ENCODE measurements around the gene VAMP3. TPM values are rescaled to one million over a fixed set of nuclear protein-coding genes. Genes with fewer than 3 reads are reported as not detected.
"Not testable (repeated sequence)": the region's sequence is repeated elsewhere in the genome, so short reads cannot be mapped to it uniquely, and the experiment has no call there.

The VAMP3 gene
- total RNA-seq, 1 donor from 2014 or later: 63.9 TPM

DNA sequence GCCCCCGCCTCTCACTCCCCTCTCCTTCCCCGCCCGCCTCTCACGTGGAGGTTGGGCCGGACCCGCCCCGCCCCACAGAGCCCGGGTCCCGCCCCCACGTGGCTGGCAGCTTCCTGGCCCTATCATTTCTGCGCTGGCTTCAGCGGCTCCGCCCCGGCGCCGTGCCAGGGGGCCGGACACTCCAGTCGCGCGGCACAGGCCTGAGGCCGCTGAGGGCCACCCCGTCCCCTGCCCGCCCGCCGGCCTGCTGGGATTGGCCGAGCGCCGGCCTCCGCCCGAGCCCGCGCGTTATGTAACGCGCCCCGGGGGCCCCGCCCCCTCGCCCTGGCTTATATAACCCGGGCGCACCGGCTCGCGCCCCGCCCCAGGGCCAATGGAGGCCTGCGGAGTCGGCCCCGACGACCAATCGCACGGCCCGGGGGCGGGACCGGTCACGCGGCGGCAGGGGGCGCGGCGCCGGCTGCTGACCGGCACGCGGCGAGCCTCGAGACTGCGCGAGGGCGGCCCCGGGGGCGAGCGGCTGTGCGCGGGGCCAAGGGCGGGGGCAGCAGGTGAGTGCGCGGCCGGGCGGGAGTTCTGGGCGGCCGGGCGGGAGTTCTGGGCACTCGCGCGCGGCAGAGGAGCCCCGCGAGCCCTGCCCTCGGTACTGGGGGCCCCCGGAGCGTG lies 12.9 kb downstream of the VAMP3 start, which contains the start of gene PER3:
PER3 (plus strand) TSS at position 466 of the 666 bp plus-strand sequence. CDS start 587 bp downstream, outside the sequence.
- H3K36me3 Mint-ChIP-seq (ENCODE audit: low read depth): peaks cover 14% of the 10 kb centered on the region
- TF ChIP-seq, protein P1, sequence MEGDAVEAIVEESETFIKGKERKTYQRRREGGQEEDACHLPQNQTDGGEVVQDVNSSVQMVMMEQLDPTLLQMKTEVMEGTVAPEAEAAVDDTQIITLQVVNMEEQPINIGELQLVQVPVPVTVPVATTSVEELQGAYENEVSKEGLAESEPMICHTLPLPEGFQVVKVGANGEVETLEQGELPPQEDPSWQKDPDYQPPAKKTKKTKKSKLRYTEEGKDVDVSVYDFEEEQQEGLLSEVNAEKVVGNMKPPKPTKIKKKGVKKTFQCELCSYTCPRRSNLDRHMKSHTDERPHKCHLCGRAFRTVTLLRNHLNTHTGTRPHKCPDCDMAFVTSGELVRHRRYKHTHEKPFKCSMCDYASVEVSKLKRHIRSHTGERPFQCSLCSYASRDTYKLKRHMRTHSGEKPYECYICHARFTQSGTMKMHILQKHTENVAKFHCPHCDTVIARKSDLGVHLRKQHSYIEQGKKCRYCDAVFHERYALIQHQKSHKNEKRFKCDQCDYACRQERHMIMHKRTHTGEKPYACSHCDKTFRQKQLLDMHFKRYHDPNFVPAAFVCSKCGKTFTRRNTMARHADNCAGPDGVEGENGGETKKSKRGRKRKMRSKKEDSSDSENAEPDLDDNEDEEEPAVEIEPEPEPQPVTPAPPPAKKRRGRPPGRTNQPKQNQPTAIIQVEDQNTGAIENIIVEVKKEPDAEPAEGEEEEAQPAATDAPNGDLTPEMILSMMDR (conservative IDR thresholded peaks at IDR 0.05): no peak
- H3K27me3 Mint-ChIP-seq (ENCODE audit: low read depth): no peaks in the 10 kb centered on the region
- peak within 1 kb of the TSS; percentile 27 for H3K27ac Mint-ChIP-seq (ENCODE audit: unreplicated experiment)
- DNase-seq (ENCODE audit: low read depth, low spot score): peak; percentile 93
- peak within 1 kb of the TSS; percentile 86 for H3K4me3 Mint-ChIP-seq
- H3K9me3 Mint-ChIP-seq: peaks cover 7% of the 10 kb centered on the region
- H3K4me1 Mint-ChIP-seq: peaks cover 5% of the 10 kb centered on the region

DNA sequence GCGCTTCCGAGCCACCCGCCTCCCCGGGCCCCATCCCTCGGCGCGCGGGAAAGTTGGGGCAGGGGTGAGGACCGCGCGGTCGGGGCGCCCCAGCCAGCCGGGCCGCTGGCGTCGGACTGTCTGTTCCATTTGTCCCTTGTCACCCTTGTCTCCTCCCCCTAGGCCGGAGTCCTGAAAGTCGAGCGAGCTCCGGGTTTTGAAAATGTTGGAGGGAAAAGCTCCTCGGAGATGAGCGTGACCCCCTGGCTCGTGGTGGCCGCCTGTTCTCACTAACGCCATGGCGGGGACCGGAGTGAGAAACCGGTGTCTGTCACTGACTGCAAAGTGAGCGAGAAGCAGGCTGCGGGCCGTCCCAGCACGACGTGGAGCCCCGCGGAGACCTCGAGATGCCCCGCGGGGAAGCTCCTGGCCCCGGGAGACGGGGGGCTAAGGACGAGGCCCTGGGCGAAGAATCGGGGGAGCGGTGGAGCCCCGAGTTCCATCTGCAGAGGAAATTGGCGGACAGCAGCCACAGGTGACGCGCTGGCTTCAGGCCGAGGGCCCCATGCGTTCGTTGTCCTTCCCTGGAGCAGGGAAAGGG lies 13.5 kb downstream of the VAMP3 start:
- H3K27me3 Mint-ChIP-seq (ENCODE audit: low read depth): no peaks in the 10 kb centered on the region
- peaks cover 5% of the 10 kb centered on the region for H3K4me1 Mint-ChIP-seq
- peak overlapping the region; percentile 32 for H3K4me3 Mint-ChIP-seq
- TF ChIP-seq, protein P1 (conservative IDR thresholded peaks at IDR 0.05): no peak
- H3K36me3 Mint-ChIP-seq (ENCODE audit: low read depth): peaks cover 18% of the 10 kb centered on the region
- H3K9me3 Mint-ChIP-seq: peaks cover 7% of the 10 kb centered on the region
- no peak overlapping the region for H3K27ac Mint-ChIP-seq (ENCODE audit: unreplicated experiment)
- DNase-seq (ENCODE audit: low read depth, low spot score): no peak

DNA sequence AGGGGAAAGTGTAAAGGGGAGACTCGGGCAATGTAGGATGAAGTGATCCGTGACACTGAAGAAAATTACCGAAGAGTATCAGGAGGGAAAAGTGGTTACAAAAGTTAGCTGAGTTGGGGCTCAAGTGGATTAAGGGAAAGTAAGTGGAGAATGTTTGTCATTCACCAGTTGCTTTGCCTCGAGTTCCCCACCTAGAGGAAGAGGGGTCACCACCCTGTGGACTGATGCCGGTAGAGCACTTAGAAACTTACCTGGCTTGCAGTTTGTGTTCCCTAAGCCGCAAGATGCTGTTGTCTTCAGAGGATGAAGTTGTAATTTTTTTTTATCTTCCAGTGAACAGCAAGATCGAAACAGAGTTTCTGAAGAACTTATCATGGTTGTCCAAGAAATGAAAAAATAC lies 14.0 kb downstream of the VAMP3 start:
- no peak for DNase-seq (ENCODE audit: low read depth, low spot score)
- Mint-ChIP-seq H3K36me3 (ENCODE audit: low read depth) (peaks cover 22% of the 10 kb centered on the region), H3K9me3 (peaks cover 12% of the 10 kb centered on the region), H3K27ac (ENCODE audit: unreplicated experiment) (no peak overlapping the region), H3K4me3 (peak overlapping the region; percentile 32), H3K4me1 (peaks cover 5% of the 10 kb centered on the region), H3K27me3 (ENCODE audit: low read depth) (no peaks in the 10 kb centered on the region)
- TF ChIP-seq, protein P1 (conservative IDR thresholded peaks at IDR 0.05): no peak

DNA sequence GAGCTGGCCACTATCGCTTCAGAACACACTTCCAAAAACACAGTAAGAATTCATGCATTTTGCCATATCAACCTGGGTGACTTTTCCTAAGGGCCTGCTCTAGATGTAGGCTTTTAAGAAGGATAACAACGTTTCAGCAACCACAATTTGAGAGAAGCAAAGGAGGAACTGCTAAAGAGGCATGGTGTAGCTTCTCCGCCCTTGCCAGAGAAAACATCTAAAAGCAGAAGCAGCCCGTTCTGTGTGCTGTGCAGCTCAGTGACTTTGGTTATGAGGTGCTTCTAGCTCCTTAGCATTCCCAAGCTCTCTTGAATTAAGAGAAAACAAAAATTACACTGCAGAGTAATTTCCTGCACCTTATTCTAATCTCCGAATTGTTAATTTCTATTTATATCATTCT lies 15.7 kb downstream of the VAMP3 start:
- peaks cover 36% of the 10 kb centered on the region for H3K36me3 Mint-ChIP-seq (ENCODE audit: low read depth)
- H3K27me3 Mint-ChIP-seq (ENCODE audit: low read depth): no peaks in the 10 kb centered on the region
- no peak overlapping the region for H3K27ac Mint-ChIP-seq (ENCODE audit: unreplicated experiment)
- H3K9me3 Mint-ChIP-seq: peaks cover 18% of the 10 kb centered on the region
- H3K4me1 Mint-ChIP-seq: peaks cover 5% of the 10 kb centered on the region
- H3K4me3 Mint-ChIP-seq: no peak overlapping the region
- TF ChIP-seq, protein P1 (conservative IDR thresholded peaks at IDR 0.05): no peak
- no peak for DNase-seq (ENCODE audit: low read depth, low spot score)

DNA sequence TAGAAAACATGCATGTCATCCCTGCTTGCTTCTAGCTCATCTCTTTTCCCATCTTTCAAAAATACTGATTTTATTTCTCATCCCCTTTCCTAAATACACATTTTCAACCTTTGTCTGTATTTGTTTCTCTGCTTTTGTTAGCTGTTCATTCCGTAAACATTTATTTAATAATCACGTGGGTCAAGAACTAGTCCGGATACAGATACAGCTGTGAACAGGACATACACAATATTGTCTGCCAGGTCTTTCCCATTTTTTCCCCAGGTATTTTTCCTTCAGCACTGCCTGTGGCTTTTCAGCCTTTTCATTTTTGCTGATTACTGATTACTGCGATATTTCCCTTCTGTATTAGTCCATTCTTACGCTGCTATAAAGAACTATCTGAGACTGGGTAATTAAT lies 18.7 kb downstream of the VAMP3 start:
- no peaks in the 10 kb centered on the region for H3K27me3 Mint-ChIP-seq (ENCODE audit: low read depth)
- H3K4me3 Mint-ChIP-seq: no peak overlapping the region
- no peaks in the 10 kb centered on the region for H3K4me1 Mint-ChIP-seq
- H3K9me3 Mint-ChIP-seq: peaks cover 22% of the 10 kb centered on the region
- TF ChIP-seq, protein P1 (conservative IDR thresholded peaks at IDR 0.05): no peak
- DNase-seq (ENCODE audit: low read depth, low spot score): no peak
- no peak overlapping the region for H3K27ac Mint-ChIP-seq (ENCODE audit: unreplicated experiment)
- H3K36me3 Mint-ChIP-seq (ENCODE audit: low read depth): peaks cover 55% of the 10 kb centered on the region

DNA sequence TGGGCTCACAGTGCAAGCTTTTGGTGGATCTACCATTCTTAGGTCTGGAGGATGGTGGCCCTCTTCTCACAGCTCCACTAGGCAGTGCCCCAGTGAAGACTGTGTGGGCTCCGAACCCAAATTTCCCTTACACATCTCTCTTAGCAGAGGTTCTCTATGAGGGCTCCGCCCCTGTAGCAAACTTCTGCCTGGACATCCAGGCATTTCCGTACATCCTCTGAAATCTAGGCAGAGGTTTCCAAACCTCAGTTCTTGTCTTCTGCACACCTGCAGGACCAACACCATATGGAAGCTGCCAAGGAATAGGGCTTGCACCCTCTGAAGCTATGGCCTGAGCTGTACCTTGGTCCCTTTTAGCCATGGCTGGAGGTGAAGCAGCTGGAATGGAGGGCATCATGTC lies 19.9 kb downstream of the VAMP3 start:
- Mint-ChIP-seq H3K9me3 (peaks cover 17% of the 10 kb centered on the region), H3K36me3 (ENCODE audit: low read depth) (peaks cover 49% of the 10 kb centered on the region)
- H3K4me3 Mint-ChIP-seq; H3K4me1 Mint-ChIP-seq; H3K27me3 Mint-ChIP-seq (ENCODE audit: low read depth); DNase-seq (ENCODE audit: low read depth, low spot score); H3K27ac Mint-ChIP-seq (ENCODE audit: unreplicated experiment): not testable (repeated sequence)

All from neural crest cell (in vitro differentiated cells).